OCI-LY3 (cell line): Measurements from ENCODE around the gene COL4A2.

ENCODE experiments used
- H2AFZ ChIP-seq: fragments of 200-600, 300-600 bp; shearing (Covaris generic); 2 replicates; pipeline ENCODE4 v1.6.0; 2014; ENCODE audit warnings: antibody characterized with exemption, low read depth, low read length
- H3K27ac ChIP-seq: fragments of 200-600, 300-600 bp; sonication (generic); 2 replicates; pipeline ENCODE4 v1.5.1; 2014; ENCODE audit warnings: mild to moderate bottlenecking, low read length, moderate library complexity, mixed read lengths
- H3K27me3 ChIP-seq: fragments of 200-600, 300-600 bp; sonication (generic); 2 replicates; pipeline ENCODE4 v1.6.1; 2014; ENCODE audit warnings: low read depth, low read length, mixed read lengths
- H3K36me3 ChIP-seq: fragments of 200-600, 300-600 bp; sonication (generic); replicated peaks from 2 replicates; pipeline ENCODE3; 2014; ENCODE audit warnings: low read depth, low read length, mixed read lengths
- H3K4me1 ChIP-seq: fragments of 300-600, 200-600 bp; sonication (generic); 2 replicates; pipeline ENCODE4 v1.6.1; 2014; ENCODE audit warnings: low read length, mixed read lengths
- H3K4me2 ChIP-seq: fragments of 200-600, 300-600 bp; sonication (generic); 2 replicates; pipeline ENCODE4 v1.6.1; 2014; ENCODE audit warnings: low read length, mixed read lengths
- H3K4me3 ChIP-seq: fragments of 300-600, 200-600 bp; sonication (generic); 2 replicates; pipeline ENCODE4 v1.5.1; 2014; ENCODE audit warnings: antibody characterized with exemption, mild to moderate bottlenecking, low read length, moderate library complexity
- H3K79me2 ChIP-seq: fragments of 300-600, 200-600 bp; shearing (Covaris generic); 2 replicates; pipeline ENCODE4 v1.6.1; 2014; ENCODE audit warnings: mild to moderate bottlenecking, low read length, mixed read lengths
- H3K9ac ChIP-seq: fragments of 300-600, 200-600 bp; shearing (Covaris generic); 2 replicates; pipeline ENCODE4 v1.6.0; 2014; ENCODE audit warnings: mild to moderate bottlenecking, low read length, moderate library complexity
- H3K9me3 ChIP-seq: fragments of 200-600, 300-600 bp; shearing (Covaris generic); 2 replicates; pipeline ENCODE4 v1.6.1; 2014; ENCODE audit warnings: low read length, mixed read lengths; ENCODE audit not compliant: insufficient read depth
- H4K20me1 ChIP-seq: fragments of 200-600, 300-600 bp; sonication (generic); 2 replicates; pipeline ENCODE4 v1.6.1; 2016; ENCODE audit warnings: low read length, mixed read lengths; ENCODE audit not compliant: insufficient read depth
- EZH2phosphoT487 ChIP-seq: fragments of 200-600 bp; shearing (Covaris generic); IDR thresholded peaks from 2 replicates; pipeline ENCODE4 v1.6.1; 2018; ENCODE audit warnings: antibody characterized with exemption, mixed run types, low read depth
- TF ChIP-seq, protein P1 (sequence below): fragments of 200-600, 300-600 bp; sonication (generic); IDR thresholded peaks from 2 replicates; pipeline ENCODE4 v1.5.1; 2014; ENCODE audit warnings: antibody characterized with exemption, low read length, low read depth

COL4A2 gene

DNA sequence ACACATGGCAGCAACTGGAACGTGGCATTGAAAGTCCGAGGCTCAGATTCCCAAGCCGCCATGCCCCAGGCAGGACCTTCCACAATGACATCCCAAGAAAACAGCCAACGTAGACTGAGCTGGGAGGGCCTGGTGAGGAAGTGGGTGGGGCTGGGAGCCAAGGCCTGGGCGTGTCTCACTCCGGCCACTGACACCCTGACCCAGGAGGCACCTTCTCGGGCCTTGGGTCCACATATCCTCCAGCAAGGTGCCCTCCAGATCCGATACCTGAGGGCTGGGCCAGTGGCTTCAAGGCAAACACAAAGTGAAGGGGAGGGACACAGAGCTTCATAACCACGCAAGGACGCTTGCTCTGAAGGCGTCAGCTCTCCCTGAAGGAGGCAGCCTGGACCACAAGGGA, 211.5 kb downstream of the COL4A2 start:
- Histone ChIP-seq H3K79me2 (no peaks in the 10 kb centered on the region), H3K4me2 (no peak overlapping the region), H2AFZ (no peak overlapping the region), H3K27ac (no peak overlapping the region), H3K9ac (no peak overlapping the region), H4K20me1 (no peaks in the 10 kb centered on the region), H3K36me3 (no peaks in the 10 kb centered on the region), H3K9me3 (no peaks in the 10 kb centered on the region), H3K4me3 (no peak overlapping the region), H3K27me3 (peaks cover 55% of the 10 kb centered on the region), H3K4me1 (peaks cover 6% of the 10 kb centered on the region)
- TF ChIP-seq EZH2phosphoT487 = no peak
- TF ChIP-seq, protein P1, sequence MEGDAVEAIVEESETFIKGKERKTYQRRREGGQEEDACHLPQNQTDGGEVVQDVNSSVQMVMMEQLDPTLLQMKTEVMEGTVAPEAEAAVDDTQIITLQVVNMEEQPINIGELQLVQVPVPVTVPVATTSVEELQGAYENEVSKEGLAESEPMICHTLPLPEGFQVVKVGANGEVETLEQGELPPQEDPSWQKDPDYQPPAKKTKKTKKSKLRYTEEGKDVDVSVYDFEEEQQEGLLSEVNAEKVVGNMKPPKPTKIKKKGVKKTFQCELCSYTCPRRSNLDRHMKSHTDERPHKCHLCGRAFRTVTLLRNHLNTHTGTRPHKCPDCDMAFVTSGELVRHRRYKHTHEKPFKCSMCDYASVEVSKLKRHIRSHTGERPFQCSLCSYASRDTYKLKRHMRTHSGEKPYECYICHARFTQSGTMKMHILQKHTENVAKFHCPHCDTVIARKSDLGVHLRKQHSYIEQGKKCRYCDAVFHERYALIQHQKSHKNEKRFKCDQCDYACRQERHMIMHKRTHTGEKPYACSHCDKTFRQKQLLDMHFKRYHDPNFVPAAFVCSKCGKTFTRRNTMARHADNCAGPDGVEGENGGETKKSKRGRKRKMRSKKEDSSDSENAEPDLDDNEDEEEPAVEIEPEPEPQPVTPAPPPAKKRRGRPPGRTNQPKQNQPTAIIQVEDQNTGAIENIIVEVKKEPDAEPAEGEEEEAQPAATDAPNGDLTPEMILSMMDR = no peak

- TF ChIP-seq EZH2phosphoT487 = no peak
- TF ChIP-seq, protein P1 = no peak
- H3K79me2 ChIP-seq = no peaks in the 10 kb centered on the region
- H3K27me3 ChIP-seq = peaks cover 57% of the 10 kb centered on the region
- no peak overlapping the region for H3K9ac ChIP-seq
- no peak overlapping the region for H2AFZ ChIP-seq
- no peaks in the 10 kb centered on the region for H4K20me1 ChIP-seq
- no peak overlapping the region for H3K27ac ChIP-seq
- no peak overlapping the region for H3K4me2 ChIP-seq
- no peaks in the 10 kb centered on the region for H3K9me3 ChIP-seq
- H3K4me3 ChIP-seq = no peak overlapping the region
- peaks cover 6% of the 10 kb centered on the region for H3K4me1 ChIP-seq
- no peaks in the 10 kb centered on the region for H3K36me3 ChIP-seq
These were observed 212.0 kb downstream of the COL4A2 start for GRCh38 chr13:110519046-110519445.

GRCh38 chr13:110519506-110519905, 212.4 kb downstream of the COL4A2 start:
- H3K27me3 ChIP-seq = peaks cover 58% of the 10 kb centered on the region
- H3K4me1 ChIP-seq = peaks cover 6% of the 10 kb centered on the region
- H3K4me3 ChIP-seq = no peak overlapping the region
- H3K4me2 ChIP-seq = no peak overlapping the region
- no peaks in the 10 kb centered on the region for H3K9me3 ChIP-seq
- H3K79me2 ChIP-seq = no peaks in the 10 kb centered on the region
- no peak for TF ChIP-seq EZH2phosphoT487
- TF ChIP-seq, protein P1 = no peak
- no peak overlapping the region for H2AFZ ChIP-seq
- H3K9ac ChIP-seq = no peak overlapping the region
- H3K27ac ChIP-seq = no peak overlapping the region
- H4K20me1 ChIP-seq = no peaks in the 10 kb centered on the region
- H3K36me3 ChIP-seq = no peaks in the 10 kb centered on the region

DNA sequence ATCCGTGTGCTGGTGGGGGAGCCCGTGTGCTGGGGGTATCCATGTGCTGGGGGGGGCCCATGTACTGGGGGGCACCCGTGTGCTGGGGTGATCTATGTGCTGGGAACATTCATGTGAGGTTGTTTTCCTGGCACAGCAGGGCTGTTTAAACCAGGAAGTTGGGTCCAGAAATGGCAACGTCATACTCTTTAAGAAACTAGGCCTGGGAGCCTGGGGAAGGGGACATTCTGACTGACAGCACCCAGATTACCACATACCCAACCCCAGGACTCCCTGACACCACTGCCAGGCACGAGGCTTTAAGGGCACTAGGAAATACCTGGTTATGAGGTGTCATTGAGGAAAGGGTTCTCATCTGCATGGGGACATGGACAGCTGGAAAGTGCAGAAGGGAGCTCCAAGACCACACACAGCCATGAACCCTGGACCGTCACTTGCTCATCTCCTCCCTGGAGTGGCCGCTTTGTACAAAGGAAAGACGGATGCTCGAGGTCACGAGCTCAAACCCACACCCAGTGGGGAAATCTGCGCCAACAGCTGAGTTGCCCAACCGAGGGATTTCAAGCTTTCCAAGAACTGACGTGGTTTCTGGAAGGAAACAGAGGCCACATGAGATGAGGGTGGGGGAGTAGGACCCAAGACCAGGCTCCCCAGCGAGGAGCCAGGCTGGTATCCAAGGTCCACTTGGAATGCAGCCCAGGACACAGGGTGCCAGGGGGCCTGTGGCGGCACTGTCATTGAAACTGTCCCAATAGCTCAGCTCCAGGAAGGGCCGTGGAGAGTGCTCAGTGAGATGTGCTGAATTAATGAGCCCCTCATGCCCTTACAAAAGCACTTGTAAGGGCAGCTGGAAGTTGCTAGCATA, 213.6 kb downstream of the COL4A2 start:
- Histone ChIP-seq H3K4me1 (peaks cover 11% of the 10 kb centered on the region), H2AFZ (no peak overlapping the region), H3K27me3 (peaks cover 52% of the 10 kb centered on the region), H3K4me3 (no peak overlapping the region), H3K79me2 (no peaks in the 10 kb centered on the region), H3K27ac (no peak overlapping the region), H3K9me3 (no peaks in the 10 kb centered on the region), H3K36me3 (no peaks in the 10 kb centered on the region), H3K4me2 (no peak overlapping the region), H4K20me1 (no peaks in the 10 kb centered on the region), H3K9ac (no peak overlapping the region)
- TF ChIP-seq, protein P1 = no peak
- no peak for TF ChIP-seq EZH2phosphoT487
